Measurements from ENCODE around the gene PI3. TPM values are rescaled to one million over a fixed set of nuclear protein-coding genes. Genes with fewer than 3 reads are reported as not detected.

The PI3 gene
- total and polyA plus RNA-seq, 2 of the 8 experiments (the other 6 are each of a cell fraction or from before 2014, with no cell fraction given), result not detected

DNA sequence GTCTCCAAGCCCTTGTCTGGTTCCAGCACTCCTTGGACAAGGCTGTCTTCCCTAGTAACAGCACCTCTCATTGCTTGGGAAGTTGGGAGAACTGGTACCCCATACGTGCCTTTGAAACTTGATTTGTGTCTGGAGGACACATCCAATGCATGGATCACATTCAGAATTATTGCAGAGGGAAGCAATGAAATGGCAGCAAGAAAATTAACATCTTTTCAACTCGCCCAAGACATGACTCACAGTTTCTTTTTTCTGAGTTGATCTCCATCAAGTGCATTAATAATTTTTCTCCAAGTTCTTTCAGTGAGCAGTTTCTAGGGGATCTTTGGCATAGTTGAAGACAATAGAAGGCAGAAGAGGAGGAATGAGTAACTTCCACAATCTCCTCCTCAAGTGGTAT lies 22.3 kb upstream of the PI3 start (continued):
- TF ChIP-seq, protein P1, sequence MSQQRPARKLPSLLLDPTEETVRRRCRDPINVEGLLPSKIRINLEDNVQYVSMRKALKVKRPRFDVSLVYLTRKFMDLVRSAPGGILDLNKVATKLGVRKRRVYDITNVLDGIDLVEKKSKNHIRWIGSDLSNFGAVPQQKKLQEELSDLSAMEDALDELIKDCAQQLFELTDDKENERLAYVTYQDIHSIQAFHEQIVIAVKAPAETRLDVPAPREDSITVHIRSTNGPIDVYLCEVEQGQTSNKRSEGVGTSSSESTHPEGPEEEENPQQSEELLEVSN (IDR thresholded peaks at IDR 0.05), result no peak
- TF ChIP-seq NRF1 (IDR thresholded peaks at IDR 0.05; ENCODE audit: low read depth, low read length), result no peak
- TF ChIP-seq YY1 (IDR thresholded peaks at IDR 0.05; ENCODE audit: low read depth, low read length), result no peak
- no peak for TF ChIP-seq RAD21 (IDR thresholded peaks at IDR 0.05 in 1 of 2, conservative IDR thresholded peaks at IDR 0.05 in 1 of 2; ENCODE audit: low read depth in 2 of 2, low read length in 2 of 2)
- no peak for TF ChIP-seq SP4 (IDR thresholded peaks at IDR 0.05; ENCODE audit: low read length)
